ENCODE results near the gene TTPAL. TPM values are rescaled to one million over a fixed set of nuclear protein-coding genes. Genes with fewer than 3 reads are reported as not detected.
A peak's percentile ranks its signal among the peaks of the same experiment; 100 is the strongest.
"Not testable (repeated sequence)": the region's sequence is repeated elsewhere in the genome, so short reads cannot be mapped to it uniquely, and the experiment has no call there.

Gene TTPAL
- total and polyA plus RNA-seq, 4 donors: 11.6 to 39.7 (median 17.6) TPM

- TF ChIP-seq FOXA1 (IDR thresholded peaks at IDR 0.05) (no peak), YY1 (IDR thresholded peaks at IDR 0.05) (no peak), RXRA (IDR thresholded peaks at IDR 0.05) (peak; percentile 76 to 88)
These were observed 5.3 kb upstream of the TTPAL start (continued) for GRCh38 chr20:44470327-44470726.

DNA sequence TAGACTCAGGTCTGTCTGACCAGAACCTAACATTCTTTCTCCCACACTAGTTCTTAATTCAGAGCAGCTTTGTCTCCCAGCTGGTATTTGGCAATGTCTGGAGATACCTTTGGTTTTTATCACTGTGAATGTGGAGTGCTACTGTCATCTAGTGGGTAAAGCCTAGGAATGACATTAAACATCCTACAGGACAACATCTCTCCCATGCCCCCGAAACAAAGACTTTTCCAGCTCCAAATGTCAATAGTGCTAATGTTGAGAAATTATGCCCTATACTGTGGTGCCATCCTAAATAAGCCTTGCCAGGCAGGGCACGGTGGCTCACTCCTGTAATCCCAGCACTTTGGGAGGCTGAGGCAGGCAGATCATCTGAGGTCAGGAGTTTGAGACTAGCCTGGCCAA, 4.2 kb upstream of the TTPAL start:
- Histone ChIP-seq H3K9ac (ENCODE audit: low read depth in 1 of 2, low read length in 2 of 2) (no peak overlapping the region), H3K9me3 (ENCODE audit: control insufficient read depth in 4 of 4, low read length in 3 of 4) (no peaks in the 10 kb centered on the region), H3K36me3 (ENCODE audit: control insufficient read depth in 4 of 4, insufficient read depth in 3 of 4, low read depth in 1 of 4, low read length in 3 of 4) (no peaks in the 10 kb centered on the region), H3K4me1 (ENCODE audit: control insufficient read depth in 4 of 4, insufficient read depth in 4 of 4, low read length in 3 of 4) (peaks cover 10 to 67% (median 54%) of the 10 kb centered on the region in 4 donors), H3K4me3 (ENCODE audit: low read depth in 1 of 3, low read length in 3 of 3) (peak overlapping the region in 1 of 3 donors; percentile 21), H3K27ac (ENCODE audit: low read depth in 1 of 2, low read length in 2 of 2) (peak overlapping the region; percentile 92 to 94), H3K27me3 (ENCODE audit: control insufficient read depth in 4 of 4, insufficient read depth in 4 of 4, low read length in 3 of 4) (no peaks in the 10 kb centered on the region)
- no peak for DNase-seq (ENCODE audit: low spot score)
- TF ChIP-seq YY1 (IDR thresholded peaks at IDR 0.05) (peak; percentile 37), ATF3 (IDR thresholded peaks at IDR 0.05) (no peak), EGR1 (IDR thresholded peaks at IDR 0.05; ENCODE audit: low read depth in 2 of 2) (no peak), CTCF (IDR thresholded peaks at IDR 0.05; ENCODE audit: low read depth, low read length, missing input control) (peak; percentile 94), RXRA (IDR thresholded peaks at IDR 0.05) (peak; percentile 35 to 57), REST (IDR thresholded peaks at IDR 0.05) (peak; percentile 35), NR2F2 (IDR thresholded peaks at IDR 0.05) (no peak), FOXA2 (IDR thresholded peaks at IDR 0.05) (peak; percentile 64), GABPA (IDR thresholded peaks at IDR 0.05 in 1 of 2, conservative IDR thresholded peaks at IDR 0.05 in 1 of 2) (no peak), HNF4G (IDR thresholded peaks at IDR 0.05) (no peak), RAD21 (IDR thresholded peaks at IDR 0.05) (peak; percentile 96), FOXA1 (IDR thresholded peaks at IDR 0.05) (peak; percentile 39), HNF4A (conservative IDR thresholded peaks at IDR 0.05) (peak in 1 of 2 donors; percentile 40), SP1 (IDR thresholded peaks at IDR 0.05) (peak; percentile 51), JUND (IDR thresholded peaks at IDR 0.05) (peak in 1 of 2 donors; percentile 22)
- TF ChIP-seq, protein P1, sequence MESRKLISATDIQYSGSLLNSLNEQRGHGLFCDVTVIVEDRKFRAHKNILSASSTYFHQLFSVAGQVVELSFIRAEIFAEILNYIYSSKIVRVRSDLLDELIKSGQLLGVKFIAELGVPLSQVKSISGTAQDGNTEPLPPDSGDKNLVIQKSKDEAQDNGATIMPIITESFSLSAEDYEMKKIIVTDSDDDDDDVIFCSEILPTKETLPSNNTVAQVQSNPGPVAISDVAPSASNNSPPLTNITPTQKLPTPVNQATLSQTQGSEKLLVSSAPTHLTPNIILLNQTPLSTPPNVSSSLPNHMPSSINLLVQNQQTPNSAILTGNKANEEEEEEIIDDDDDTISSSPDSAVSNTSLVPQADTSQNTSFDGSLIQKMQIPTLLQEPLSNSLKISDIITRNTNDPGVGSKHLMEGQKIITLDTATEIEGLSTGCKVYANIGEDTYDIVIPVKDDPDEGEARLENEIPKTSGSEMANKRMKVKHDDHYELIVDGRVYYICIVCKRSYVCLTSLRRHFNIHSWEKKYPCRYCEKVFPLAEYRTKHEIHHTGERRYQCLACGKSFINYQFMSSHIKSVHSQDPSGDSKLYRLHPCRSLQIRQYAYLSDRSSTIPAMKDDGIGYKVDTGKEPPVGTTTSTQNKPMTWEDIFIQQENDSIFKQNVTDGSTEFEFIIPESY (IDR thresholded peaks at IDR 0.05): no peak
- WGBS: 24% methylated on average over 2 of the region's 2 CpGs

- not testable (repeated sequence) for H3K36me3 ChIP-seq (ENCODE audit: control insufficient read depth in 4 of 4, insufficient read depth in 3 of 4, low read depth in 1 of 4, low read length in 3 of 4); DNase-seq (ENCODE audit: low spot score)
- H3K4me1 ChIP-seq (ENCODE audit: control insufficient read depth in 4 of 4, insufficient read depth in 4 of 4, low read length in 3 of 4): peaks cover 6 to 67% (median 55%) of the 10 kb centered on the region in 4 donors
These were observed 3.4 kb upstream of the TTPAL start for GRCh38 chr20:44472283-44472682.

More at GRCh38 chr20:44472283-44472682, 3.4 kb upstream of the TTPAL start:
- not testable (repeated sequence) for H3K4me3 ChIP-seq (ENCODE audit: low read depth in 1 of 3, low read length in 3 of 3); H3K9ac ChIP-seq (ENCODE audit: low read depth in 1 of 2, low read length in 2 of 2); H3K27me3 ChIP-seq (ENCODE audit: control insufficient read depth in 4 of 4, insufficient read depth in 4 of 4, low read length in 3 of 4); H3K27ac ChIP-seq (ENCODE audit: low read depth in 1 of 2, low read length in 2 of 2); H3K9me3 ChIP-seq (ENCODE audit: control insufficient read depth in 4 of 4, low read length in 3 of 4)
- 78% methylated on average over 9 of the region's 9 CpGs for WGBS
